HepG2 (cell line): ENCODE measurements around the gene IGFBP7. TPM values are rescaled to one million over a fixed set of nuclear protein-coding genes. Genes with fewer than 3 reads are reported as not detected.

ENCODE experiments used
- ATAC-seq: fragments of 200-7000 bp; cut with Tn5 transposase; 3 replicates; pipeline ENCODE4 v1.9.1; 2020; ENCODE audit warnings: mild to moderate bottlenecking, moderate library complexity
- BruUV-seq: library from RNA; stranded (reverse); fragments of 400-500 nt; replicated peaks from 2 replicates; lab custom pipeline; 2021; lab: Mats Ljungman, UMichigan
- CTCF ChIA-PET: fragments of 300-600 bp; formaldehyde crosslinking; extraction: SDS; loops from one replicate; lab custom pipeline; 2021; ENCODE audit warnings: low total read pairs, inconsistent platforms, low intra/inter-chr PET ratio; lab: Yijun Ruan, JAX
- POLR2A ChIA-PET: fragments of 350-600 bp; sonication (Branson Sonifier 250); formaldehyde crosslinking; loops from one replicate; lab custom pipeline; 2020; ENCODE audit warnings: antibody characterized with exemption, inconsistent platforms; lab: Yijun Ruan, JAX
- DNase-seq: peaks from one replicate; pipeline ENCODE4 v3.0.0-alpha.2; 2015; ENCODE audit warnings: low spot score
- FAIRE-seq: peaks from 3 replicates; lab custom pipeline; 2011; peaks lifted over from hg19 to GRCh38; lab: Jason Lieb, UNC
- H2AFZ ChIP-seq: one replicate; pipeline ENCODE4 v1.6.1; 2011; ENCODE audit warnings: low read length, inconsistent platforms
- H3K27ac ChIP-seq: fragments of 300-600 bp; 3 replicates; pipeline ENCODE4 v1.8.0; 2011; ENCODE audit warnings: mixed run types, mild to moderate bottlenecking, mixed read lengths, low read length, inconsistent platforms; ENCODE audit not compliant: insufficient read depth; ENCODE audit errors: extremely low read length
- H3K27me3 ChIP-seq, 2 experiments: fragments of 200-600 bp in 1 of 2; 2 replicates in 1 of 2; 3 replicates in 1 of 2; pipeline versions ENCODE4 v1.6.0 to v1.8.0; 2011; ENCODE audit warnings: low read length in 2 of 2, mild to moderate bottlenecking in 2 of 2, moderate library complexity in 2 of 2, inconsistent platforms in 1 of 2; ENCODE audit not compliant: insufficient read depth in 2 of 2, control insufficient read depth in 1 of 2
- H3K36me3 ChIP-seq, 2 experiments: fragments of 200-600 bp in 1 of 2; replicated peaks in 1 of 2; 2 replicates in 1 of 2; 3 replicates in 1 of 2; pipeline versions ENCODE4 v1.5.1 to v1.8.0; 2011; ENCODE audit warnings: low read length in 2 of 2, inconsistent platforms in 1 of 2; ENCODE audit not compliant: insufficient read depth in 2 of 2, control insufficient read depth in 1 of 2
- H3K4me1 ChIP-seq: 2 replicates; pipeline ENCODE4 v1.5.1; 2012; ENCODE audit warnings: low read length, inconsistent platforms; ENCODE audit not compliant: insufficient read depth
- H3K4me2 ChIP-seq: 2 replicates; pipeline ENCODE4 v1.6.0; 2011; ENCODE audit warnings: low read depth, low read length, inconsistent platforms
- H3K4me3 ChIP-seq, 3 experiments: fragments of 200-600 bp in 1 of 3; sonication (generic), shearing (Covaris generic) in 1 of 3; replicated peaks in 1 of 3; 2 replicates each; pipeline ENCODE4 v1.5.1; 2011 to 2016; ENCODE audit warnings: low read length in 3 of 3, inconsistent platforms in 2 of 3, low read depth in 2 of 3, mild to moderate bottlenecking in 2 of 3, control low read depth in 1 of 3, mixed read lengths in 1 of 3; ENCODE audit not compliant: insufficient read depth in 1 of 3
- H3K79me2 ChIP-seq: one replicate; pipeline ENCODE4 v1.6.1; 2011; ENCODE audit warnings: low read length, inconsistent platforms; ENCODE audit not compliant: insufficient read depth
- H3K9ac ChIP-seq: 2 replicates; pipeline ENCODE4 v1.6.0; 2011; ENCODE audit warnings: mild to moderate bottlenecking, low read depth, low read length, inconsistent platforms; ENCODE audit not compliant: insufficient read depth
- H3K9me3 ChIP-seq: 2 replicates; pipeline ENCODE4 v1.5.1; 2012; ENCODE audit warnings: mild to moderate bottlenecking, low read length
- H4K20me1 ChIP-seq: 2 replicates; pipeline ENCODE4 v1.6.0; 2011; ENCODE audit warnings: inconsistent platforms, mild to moderate bottlenecking, low read length, moderate library complexity; ENCODE audit not compliant: insufficient read depth
- ASH2L ChIP-seq: fragments of 300-600, 200-600 bp; sonication (generic); IDR thresholded peaks from 2 replicates; pipeline ENCODE4 v1.7.0; 2017; ENCODE audit warnings: low read depth, mild to moderate bottlenecking, moderate library complexity, mixed read lengths, low read length; ENCODE audit not compliant: insufficient read length
- KAT2B ChIP-seq: fragments of 150-350 bp; IDR thresholded peaks from 2 replicates; pipeline ENCODE4 v1.6.1; 2014; ENCODE audit warnings: low read depth, low read length, borderline replicate concordance
- STAG1 ChIP-seq: sonication (generic); formaldehyde crosslinking; IDR thresholded peaks from 2 replicates; pipeline ENCODE4 v1.4.0; 2020; ENCODE audit warnings: missing genetic modification reagents
- ZNF276 ChIP-seq: sonication (generic); formaldehyde crosslinking; IDR thresholded peaks from 2 replicates; pipeline ENCODE4 v1.4.0; 2020; ENCODE audit warnings: mild to moderate bottlenecking, low read depth, missing genetic modification reagents
- WGBS: methylation state at CpG from one replicate; pipeline ENCODE4 v1.1.6; 2017; ENCODE audit warnings: low lambda C conversion rate; 5-methylcytosine and 5-hydroxymethylcytosine counted together
- in situ Hi-C: cut with HindIII; loops from 2 replicates; pipeline ENCODE4 v1.10.0; 2017; ENCODE audit warnings: low pct_unique_long_range_greater_than_20kb; ENCODE audit not compliant: extremely low pct_ligation_motif_present
- intact Hi-C: fragments of 100-400 bp; cut with micrococcal nuclease; formaldehyde crosslinking; loops from one replicate; pipeline ENCODE4 v1.10.0; 2022; ENCODE audit not compliant: unreplicated experiment
- polyA plus RNA-seq, 8 experiments: library from polyadenylated mRNA; depleted of rRNA in 3 of 8; stranded (reverse) in 7 of 8; unstranded in 1 of 8; fragments of >200 nt; fragmentation: Illumina TruSeq in 4 of 8; extraction: Trizol in 4 of 8; gene quantifications; 2 replicates each; pipeline versions ENCODE4 v1.2.1 to v1.2.3, GENCODE V29; 2011 to 2016; ENCODE audit warnings: low read depth in 4 of 8, missing spikeins in 1 of 8, mixed read lengths in 1 of 8; ENCODE audit not compliant: insufficient read depth in 1 of 8
- total RNA-seq, 5 experiments: library from RNA; depleted of rRNA; stranded (reverse); fragments of >200 nt; fragmentation: Illumina TruSeq; extraction: Trizol; gene quantifications; 2 replicates each; pipeline ENCODE4 v1.2.3, GENCODE V29; 2016; ENCODE audit warnings: low read depth in 1 of 5
- TF ChIP-seq, protein P1 (sequence below): sonication (generic); formaldehyde crosslinking; IDR thresholded peaks from 2 replicates; pipeline ENCODE4; 2020; ENCODE audit warnings: missing genetic modification reagents, mild to moderate bottlenecking, borderline replicate concordance

The IGFBP7 gene
- total and polyA plus RNA-seq, 2 of the 13 experiments (the other 11 are each of a cell fraction or from before 2014, with no cell fraction given) = 1.1 to 1.3 TPM

- Histone ChIP-seq H3K4me2 (no peak overlapping the region), H3K36me3 (no peaks in the 10 kb centered on the region), H3K4me1 (no peaks in the 10 kb centered on the region), H3K9me3 (no peaks in the 10 kb centered on the region), H3K9ac (no peak overlapping the region), H3K79me2 (no peaks in the 10 kb centered on the region), H3K4me3 (no peak overlapping the region), H2AFZ (no peak overlapping the region), H3K27me3 (no peaks in the 10 kb centered on the region; a peak in 1 of 5 replicates), H3K27ac (no peak overlapping the region)
- no peak for ATAC-seq
- in situ Hi-C loops = loop anchor here (5.0 kb wide), 1 partner anchor 87 kb away; no protein-coding TSS in a partner anchor
- BruUV-seq = no TSS peak
- POLR2A ChIA-PET = no interaction called here
- TF ChIP-seq, protein P1, sequence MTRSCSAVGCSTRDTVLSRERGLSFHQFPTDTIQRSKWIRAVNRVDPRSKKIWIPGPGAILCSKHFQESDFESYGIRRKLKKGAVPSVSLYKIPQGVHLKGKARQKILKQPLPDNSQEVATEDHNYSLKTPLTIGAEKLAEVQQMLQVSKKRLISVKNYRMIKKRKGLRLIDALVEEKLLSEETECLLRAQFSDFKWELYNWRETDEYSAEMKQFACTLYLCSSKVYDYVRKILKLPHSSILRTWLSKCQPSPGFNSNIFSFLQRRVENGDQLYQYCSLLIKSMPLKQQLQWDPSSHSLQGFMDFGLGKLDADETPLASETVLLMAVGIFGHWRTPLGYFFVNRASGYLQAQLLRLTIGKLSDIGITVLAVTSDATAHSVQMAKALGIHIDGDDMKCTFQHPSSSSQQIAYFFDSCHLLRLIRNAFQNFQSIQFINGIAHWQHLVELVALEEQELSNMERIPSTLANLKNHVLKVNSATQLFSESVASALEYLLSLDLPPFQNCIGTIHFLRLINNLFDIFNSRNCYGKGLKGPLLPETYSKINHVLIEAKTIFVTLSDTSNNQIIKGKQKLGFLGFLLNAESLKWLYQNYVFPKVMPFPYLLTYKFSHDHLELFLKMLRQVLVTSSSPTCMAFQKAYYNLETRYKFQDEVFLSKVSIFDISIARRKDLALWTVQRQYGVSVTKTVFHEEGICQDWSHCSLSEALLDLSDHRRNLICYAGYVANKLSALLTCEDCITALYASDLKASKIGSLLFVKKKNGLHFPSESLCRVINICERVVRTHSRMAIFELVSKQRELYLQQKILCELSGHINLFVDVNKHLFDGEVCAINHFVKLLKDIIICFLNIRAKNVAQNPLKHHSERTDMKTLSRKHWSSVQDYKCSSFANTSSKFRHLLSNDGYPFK (CRISPR knock-in tag) = no peak
- no peak for TF ChIP-seq KAT2B
- no peak for TF ChIP-seq ASH2L
- no peak for TF ChIP-seq ZNF276 (CRISPR knock-in tag)
- TF ChIP-seq STAG1 (CRISPR knock-in tag) = no peak
- TF ChIP-seq, all 625 proteins: peak for 0
- intact Hi-C loops = no loop called here
- WGBS = 62% methylated on average over 17 of the region's 20 CpGs
- CTCF ChIA-PET = no interaction called here
- H4K20me1 ChIP-seq = no peaks in the 10 kb centered on the region
- FAIRE-seq (no peak), DNase-seq (no peak)
Measured at GRCh38 chr4:57064811-57065711, 45.1 kb downstream of the IGFBP7 start.
